ENCODE results near the gene CFDP1.

DNA sequence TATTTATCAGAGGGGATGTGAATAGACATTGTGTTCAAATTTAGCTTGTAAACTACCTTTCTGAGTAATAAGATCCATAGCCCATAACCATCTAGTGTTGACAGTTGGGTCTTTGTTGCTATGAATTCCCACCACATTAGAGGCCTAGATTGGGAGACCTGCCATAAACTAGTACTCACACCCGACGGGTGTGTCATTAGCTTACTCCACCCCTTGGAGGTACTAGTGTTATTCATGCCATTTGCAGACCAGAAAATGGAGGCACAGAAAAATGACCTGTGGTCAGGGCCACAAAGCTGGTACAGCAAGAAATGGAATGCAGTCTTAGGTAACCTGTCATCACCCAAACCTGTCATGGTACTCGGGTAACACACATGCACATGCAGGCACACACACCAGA lies 140.6 kb downstream of the CFDP1 start:
- TF ChIP-seq, protein P1, sequence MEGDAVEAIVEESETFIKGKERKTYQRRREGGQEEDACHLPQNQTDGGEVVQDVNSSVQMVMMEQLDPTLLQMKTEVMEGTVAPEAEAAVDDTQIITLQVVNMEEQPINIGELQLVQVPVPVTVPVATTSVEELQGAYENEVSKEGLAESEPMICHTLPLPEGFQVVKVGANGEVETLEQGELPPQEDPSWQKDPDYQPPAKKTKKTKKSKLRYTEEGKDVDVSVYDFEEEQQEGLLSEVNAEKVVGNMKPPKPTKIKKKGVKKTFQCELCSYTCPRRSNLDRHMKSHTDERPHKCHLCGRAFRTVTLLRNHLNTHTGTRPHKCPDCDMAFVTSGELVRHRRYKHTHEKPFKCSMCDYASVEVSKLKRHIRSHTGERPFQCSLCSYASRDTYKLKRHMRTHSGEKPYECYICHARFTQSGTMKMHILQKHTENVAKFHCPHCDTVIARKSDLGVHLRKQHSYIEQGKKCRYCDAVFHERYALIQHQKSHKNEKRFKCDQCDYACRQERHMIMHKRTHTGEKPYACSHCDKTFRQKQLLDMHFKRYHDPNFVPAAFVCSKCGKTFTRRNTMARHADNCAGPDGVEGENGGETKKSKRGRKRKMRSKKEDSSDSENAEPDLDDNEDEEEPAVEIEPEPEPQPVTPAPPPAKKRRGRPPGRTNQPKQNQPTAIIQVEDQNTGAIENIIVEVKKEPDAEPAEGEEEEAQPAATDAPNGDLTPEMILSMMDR (conservative IDR thresholded peaks at IDR 0.05 in 1 of 2, IDR thresholded peaks at IDR 0.05 in 1 of 2; ENCODE audit: low read depth in 1 of 2, low read length in 2 of 2) = no peak
- TF ChIP-seq EZH2 (IDR thresholded peaks at IDR 0.05; ENCODE audit: low read length, missing control alignments) = no peak

All from fibroblast of lung (primary cell).